Natural killer cell treated with Interleukin-12 subunit alpha and Interleukin-12 subunit beta and Interleukin-15 and Interleukin-18, amount 100 ng/mL, for 72 hours (primary cell): ENCODE results near the gene SUGP2. TPM values are rescaled to one million over a fixed set of nuclear protein-coding genes. Genes with fewer than 3 reads are reported as not detected.

Source experiments
- ATAC-seq, 2 donors: fragments of 150-1000 bp; cut with Tn5 transposase in 1 of 2; sonication (Bioruptor Pico), chemical (Tn5 transposase) in 1 of 2; 2 replicates each; pipeline ENCODE4 v1.10.0; 2021
- DNase-seq: peaks from one replicate; pipeline ENCODE4 v3.0.0; 2022; ENCODE audit warnings: low spot score
- H3K27ac Mint-ChIP-seq, 2 donors: 1 replicate in 1 of 2; 2 replicates in 1 of 2; pipeline ENCODE4 v1.8.0; 2022; ENCODE audit warnings: mixed read lengths in 2 of 2, mild to moderate bottlenecking in 1 of 2, moderate library complexity in 1 of 2
- H3K27me3 Mint-ChIP-seq, 2 donors: 1 replicate in 1 of 2; 2 replicates in 1 of 2; pipeline ENCODE4 v1.8.0; 2022; ENCODE audit warnings: mixed read lengths in 2 of 2
- H3K36me3 Mint-ChIP-seq: one replicate; pipeline ENCODE4 v1.8.0; 2022; ENCODE audit warnings: mixed read lengths
- H3K4me1 Mint-ChIP-seq, 2 donors: 1 replicate in 1 of 2; 2 replicates in 1 of 2; pipeline ENCODE4 v1.8.0; 2022; ENCODE audit warnings: low read depth in 2 of 2, mixed read lengths in 2 of 2, mild to moderate bottlenecking in 1 of 2
- H3K4me3 Mint-ChIP-seq: one replicate; pipeline ENCODE4 v1.8.0; 2022; ENCODE audit warnings: mixed read lengths
- H3K9me3 Mint-ChIP-seq: 2 replicates; pipeline ENCODE4 v1.8.0; 2022; ENCODE audit warnings: mixed read lengths
- total RNA-seq, 2 donors: library from RNA; stranded (reverse); gene quantifications; one replicate each; pipeline ENCODE4 v1.2.3, GENCODE V29; 2022

SUGP2 gene
- total RNA-seq, 2 donors from 2014 or later, result 102 to 196 TPM

- Mint-ChIP-seq H3K36me3 (no peaks in the 10 kb centered on the region), H3K4me3 (peak overlapping the region; percentile 39), H3K9me3 (no peaks in the 10 kb centered on the region), H3K27ac (peak overlapping the region in 1 of 2 donors; percentile 26), H3K4me1 (peaks cover 0 to 7% of the 10 kb centered on the region in 2 donors), H3K27me3 (peaks cover 29 to 31% of the 10 kb centered on the region in 2 donors)
- DNase-seq (no peak), ATAC-seq (no peak)
Observed at GRCh38 chr19:18942692-18943091, 90.6 kb downstream of the SUGP2 start.

GRCh38 chr19:18941628-18942354 is 91.5 kb downstream of the SUGP2 start:
- ATAC-seq, result no peak
- Mint-ChIP-seq H3K36me3 (no peaks in the 10 kb centered on the region), H3K27ac (peak overlapping the region in 1 of 2 donors; percentile 26)

More at GRCh38 chr19:18941628-18942354, 91.5 kb downstream of the SUGP2 start:
- no peaks in the 10 kb centered on the region for H3K9me3 Mint-ChIP-seq
- no peak for DNase-seq
- H3K27me3 Mint-ChIP-seq, result peaks cover 29 to 31% of the 10 kb centered on the region in 2 donors
- H3K4me1 Mint-ChIP-seq, result peaks cover 0 to 7% of the 10 kb centered on the region in 2 donors
- H3K4me3 Mint-ChIP-seq, result peak overlapping the region; percentile 39

Other genes starting within 250 kb of the SUGP2 start
- gene COMP, start 242.2 kb downstream of the SUGP2 start, total RNA-seq, result not detected
- 100 to 1,000 TPM; 104 to 150 TPM for gene UPF1, start 201.6 kb downstream of the SUGP2 start, total RNA-seq
- gene CERS1, start 137.4 kb downstream of the SUGP2 start, total RNA-seq, result not detected
- 100 to 1,000 TPM; 204 to 275 TPM for gene COPE, start 114.1 kb downstream of the SUGP2 start, total RNA-seq
- 100 to 1,000 TPM in 1 of 2 donors, 10 to 100 TPM in 1; 72.7 to 119 TPM for gene DDX49, start 113.8 kb downstream of the SUGP2 start, total RNA-seq
- under 1 TPM in 1 of 2 donors, not detected in 1; 0.86 TPM for gene HOMER3, start 92.3 kb downstream of the SUGP2 start, total RNA-seq
- 10 to 100 TPM; 22.3 to 43.9 TPM for gene ARMC6, start 86 bp upstream of the SUGP2 start, total RNA-seq
- 10 to 100 TPM; 18.3 to 22.8 TPM for gene SLC25A42, start 30.5 kb upstream of the SUGP2 start, total RNA-seq
- gene TMEM161A, start 105.0 kb upstream of the SUGP2 start, total RNA-seq, result 10 to 100 TPM; 22.0 to 38.1 TPM
- gene MEF2B, start 136.7 kb upstream of the SUGP2 start, total RNA-seq, result 1 to 10 TPM; 2.4 to 5.9 TPM
- gene BORCS8, start 158.6 kb upstream of the SUGP2 start, total RNA-seq, result 10 to 100 TPM; 47.2 to 64.5 TPM
- gene RFXANK, start 158.7 kb upstream of the SUGP2 start, total RNA-seq, result 100 to 1,000 TPM in 1 of 2 donors, 10 to 100 TPM in 1; 45.2 to 107 TPM
- gene NR2C2AP, start 169.9 kb upstream of the SUGP2 start, total RNA-seq, result 10 to 100 TPM; 34.0 to 71.0 TPM
- gene NCAN, start 178.4 kb upstream of the SUGP2 start, total RNA-seq, result not detected
- gene TM6SF2, start 239.8 kb upstream of the SUGP2 start, total RNA-seq, result under 1 TPM in 1 of 2 donors, not detected in 1; 0.14 TPM